Measurements from ENCODE around the gene ZNF394.
A peak's percentile ranks its signal among the peaks of the same experiment; 100 is the strongest.

The ZNF394 gene

GRCh38 chr7:99490878-99491277 is 9.2 kb downstream of the ZNF394 start:
- DNase-seq = no peak

GRCh38 chr7:99489235-99489634 is 10.8 kb downstream of the ZNF394 start:
- no peak for DNase-seq

DNA sequence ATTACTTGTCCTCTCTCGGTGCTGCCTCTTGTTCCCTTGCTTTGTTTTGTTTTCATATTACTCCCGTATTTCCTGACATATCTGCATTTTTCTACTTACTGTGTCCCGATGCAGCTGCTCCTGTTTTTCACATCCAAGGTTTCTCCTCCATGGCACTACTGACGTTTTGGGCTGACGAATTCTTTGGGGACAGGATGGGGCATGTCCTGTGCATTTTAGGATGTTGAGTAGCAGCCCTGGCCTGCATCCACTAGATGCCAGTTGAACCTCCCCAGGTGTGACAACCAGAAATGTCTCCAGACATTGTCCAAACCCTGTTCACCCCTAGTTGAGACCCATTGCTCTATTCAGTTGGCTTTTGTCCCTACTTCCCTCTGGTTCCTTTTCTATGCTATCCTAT is 15.0 kb downstream of the ZNF394 start:
- no peak for DNase-seq

GRCh38 chr7:99478464-99479440 is 21.3 kb downstream of the ZNF394 start:
- DNase-seq = no peak

GRCh38 chr7:99476107-99476506 is 24.0 kb downstream of the ZNF394 start:
- DNase-seq = no peak

GRCh38 chr7:99473315-99473596 is 26.8 kb downstream of the ZNF394 start:
- DNase-seq = no peak

GRCh38 chr7:99472561-99473314 is 27.3 kb downstream of the ZNF394 start, which contains the start of gene ZNF789:
Gene ZNF789 (plus strand): TSS chr7:99472890. CDS start chr7:99476457, 3,567 bp downstream.
- DNase-seq = peak; percentile 99

DNA sequence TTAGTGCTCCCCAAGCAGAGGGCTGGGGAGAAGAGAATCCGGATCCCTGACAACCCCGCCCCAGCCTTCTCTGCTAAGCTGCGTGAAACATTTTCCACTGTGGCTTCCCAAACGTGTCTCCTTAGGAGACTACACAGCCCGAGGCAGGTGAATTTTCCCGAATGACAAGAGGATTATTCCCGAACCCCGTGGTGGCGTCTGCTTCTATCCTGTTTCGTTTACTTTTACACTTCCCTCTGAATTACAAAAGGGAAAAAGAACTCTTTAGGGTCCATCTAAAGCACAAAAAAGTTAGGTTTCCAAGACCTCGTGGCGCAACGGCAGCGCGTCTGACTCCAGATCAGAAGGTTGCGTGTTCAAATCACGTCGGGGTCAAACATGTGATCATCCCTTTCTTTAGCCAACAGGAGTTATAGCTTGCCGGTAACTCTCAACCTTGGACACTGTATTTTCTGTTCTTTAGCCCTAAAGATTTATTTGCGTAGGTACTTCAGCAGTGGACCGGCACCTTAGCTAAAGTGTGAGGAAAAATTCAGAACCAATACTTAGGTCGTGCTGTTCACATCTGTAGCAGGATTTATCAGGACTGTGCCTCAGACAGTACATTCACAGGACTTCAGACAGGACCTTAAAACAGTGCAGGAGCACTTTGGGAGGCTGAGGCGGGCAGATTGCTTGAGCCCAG is 30.6 kb downstream of the ZNF394 start:
- no peak for DNase-seq

DNA sequence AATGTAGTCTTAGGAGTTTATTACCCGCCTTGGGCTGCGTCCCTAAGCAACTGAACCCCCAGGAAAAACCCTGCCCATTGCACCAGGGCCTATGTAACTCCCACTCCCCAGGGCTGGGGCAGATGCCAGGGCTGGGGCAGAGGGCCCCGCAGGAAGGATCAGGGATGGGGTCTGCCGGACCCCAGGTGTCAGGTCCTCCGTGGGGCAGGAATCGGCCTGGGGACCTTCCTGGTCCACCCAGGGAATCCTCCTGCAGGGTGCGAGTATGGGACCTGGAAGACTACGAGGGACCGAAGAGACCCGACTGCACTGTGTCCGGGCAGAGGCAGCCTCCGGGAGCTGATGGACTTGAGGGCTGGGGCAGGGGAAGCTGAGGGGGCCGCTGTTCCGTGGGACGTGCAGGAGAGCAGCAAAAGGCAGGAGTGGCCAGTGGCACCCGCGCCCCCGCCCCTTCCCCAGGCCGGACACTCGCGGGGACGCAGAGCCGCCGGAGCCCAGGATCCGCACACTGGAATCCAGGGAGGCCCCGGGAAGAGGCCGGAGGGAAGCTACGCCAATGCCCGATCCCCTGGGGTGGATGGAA is 31.7 kb downstream of the ZNF394 start:
- DNase-seq = no peak

DNA sequence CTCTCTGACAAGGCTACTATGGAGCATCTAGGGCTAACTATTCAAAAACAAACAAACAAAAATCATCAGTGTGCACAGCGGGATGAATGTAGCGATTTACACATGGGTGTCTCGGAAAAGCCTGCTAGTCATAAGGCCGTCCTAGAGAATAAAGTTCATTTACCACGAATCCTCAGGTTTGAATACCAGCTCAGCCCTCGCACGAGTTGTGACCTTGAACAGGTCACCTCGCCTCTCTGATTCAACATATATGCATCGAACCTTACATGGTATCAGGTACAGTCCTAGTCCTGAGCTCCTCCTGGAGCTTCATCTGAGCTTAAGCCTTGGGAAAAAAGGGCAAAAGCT is 34.7 kb downstream of the ZNF394 start:
- no peak for DNase-seq

DNA sequence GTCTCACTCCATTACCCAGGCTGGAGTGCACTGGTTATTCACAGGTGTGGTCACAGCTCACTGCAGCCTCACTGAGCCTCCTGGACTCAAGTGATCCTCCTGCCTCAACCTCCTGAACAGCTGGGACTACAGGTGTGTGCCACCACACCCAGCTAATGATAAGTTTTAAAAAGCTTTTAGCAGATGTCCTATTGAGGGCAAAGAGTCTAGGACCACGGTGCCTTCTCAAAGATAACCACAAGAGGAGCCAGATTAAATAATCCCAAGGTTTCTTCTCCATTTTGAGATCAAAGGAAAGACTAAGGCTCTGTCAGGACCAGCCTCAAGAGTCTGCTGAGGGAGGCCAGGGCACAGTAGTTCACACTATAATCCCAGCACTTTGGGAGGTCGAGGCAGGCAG is 38.9 kb downstream of the ZNF394 start:
- no peak for DNase-seq

DNA sequence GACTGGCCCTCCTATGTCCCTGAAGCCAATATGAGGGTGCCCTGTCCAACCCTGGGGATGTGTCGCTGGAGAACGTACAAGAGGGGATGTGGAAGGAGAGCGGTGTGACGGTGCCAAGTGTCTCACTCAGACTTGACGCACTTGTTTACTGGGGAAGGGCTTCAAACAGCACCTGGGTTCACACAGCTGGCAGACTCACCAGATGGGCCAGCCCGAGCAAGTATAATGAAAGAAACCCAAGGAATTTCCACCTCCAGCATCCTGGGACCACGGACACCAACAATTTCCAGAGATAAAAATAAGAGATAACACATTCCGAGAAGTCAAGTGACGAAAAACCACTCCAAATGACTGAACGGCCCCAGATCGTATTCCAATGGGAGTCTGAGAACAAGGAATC is 39.4 kb downstream of the ZNF394 start:
- DNase-seq = no peak

- peak; percentile 64 for DNase-seq
Observed at GRCh38 chr7:99459087-99459486, 41.0 kb downstream of the ZNF394 start.

GRCh38 chr7:99457650-99458493 is 42.2 kb downstream of the ZNF394 start:
- no peak for DNase-seq

- DNase-seq = no peak
Observed at GRCh38 chr7:99457050-99457649, 42.9 kb downstream of the ZNF394 start.

- DNase-seq = no peak
Observed at GRCh38 chr7:99456288-99456687, 43.8 kb downstream of the ZNF394 start.

DNA sequence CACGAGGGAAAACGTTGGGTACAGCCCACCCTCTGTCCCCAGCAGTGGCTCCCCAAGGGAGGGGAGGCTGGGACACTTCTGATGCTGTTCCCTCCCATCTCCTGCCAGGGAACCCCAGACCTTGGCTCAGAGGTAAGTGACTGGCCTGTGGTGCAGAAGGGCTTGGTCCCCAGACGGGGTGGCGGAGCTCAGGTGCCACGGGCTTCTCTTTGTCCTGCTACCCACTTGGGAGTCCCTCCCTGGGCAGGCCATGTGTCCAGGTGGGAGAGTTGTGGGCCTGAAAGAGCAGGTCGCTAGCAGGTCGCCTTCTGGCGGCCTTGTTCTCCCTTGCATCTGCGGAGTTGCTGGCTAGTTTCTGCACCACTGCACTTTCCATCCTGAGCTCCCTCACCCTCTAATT is 44.2 kb downstream of the ZNF394 start:
- DNase-seq = no peak

DNA sequence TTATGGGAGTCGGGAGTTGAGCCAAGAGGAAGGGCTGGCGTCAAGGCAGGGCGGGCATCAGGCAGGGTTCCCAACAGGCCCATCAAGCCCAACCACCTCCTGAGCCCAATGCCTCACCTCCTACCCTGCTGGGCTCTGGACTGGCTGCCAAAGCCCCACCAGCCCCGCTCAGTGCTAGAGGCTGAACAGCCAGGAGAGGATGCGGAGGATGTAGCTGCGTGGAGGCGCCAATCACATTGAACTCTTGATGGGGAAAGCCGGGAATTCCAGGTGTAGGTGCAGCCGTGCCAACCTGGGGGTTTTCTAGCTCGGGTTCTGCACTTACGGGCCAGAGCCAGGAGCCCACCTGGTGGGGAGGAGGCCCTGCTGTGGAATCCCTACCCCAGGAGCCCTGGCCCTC is 47.0 kb downstream of the ZNF394 start:
- no peak for DNase-seq

DNA sequence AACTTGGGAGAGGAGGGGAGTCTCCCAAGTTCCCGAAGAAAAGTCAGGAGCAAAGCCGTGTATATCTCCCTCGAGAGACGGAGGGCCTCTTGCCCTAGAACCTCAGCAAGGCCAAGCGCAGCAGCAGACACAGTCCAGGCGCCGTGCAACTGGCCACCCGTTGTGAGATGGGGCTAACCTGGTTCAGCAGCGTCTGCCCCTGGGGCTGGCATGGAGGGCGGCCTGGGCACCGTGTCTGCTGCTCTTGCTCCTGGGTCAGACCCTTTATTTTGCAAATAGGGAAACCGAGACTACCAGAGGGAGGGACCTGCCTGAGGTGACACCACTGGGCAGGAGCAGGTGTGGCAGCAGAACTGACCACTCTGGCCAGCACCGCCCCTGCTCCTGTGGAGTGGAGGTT is 47.5 kb downstream of the ZNF394 start:
- DNase-seq = no peak

- no peak for DNase-seq
Observed at GRCh38 chr7:99451936-99452335, 48.1 kb downstream of the ZNF394 start.

- DNase-seq = no peak
Observed at GRCh38 chr7:99449326-99449725, 50.8 kb downstream of the ZNF394 start.

GRCh38 chr7:99448855-99449254 is 51.2 kb downstream of the ZNF394 start:
- no peak for DNase-seq
